Measurements from ENCODE around the gene TMEM95.
A peak's percentile ranks its signal among the peaks of the same experiment; 100 is the strongest.

The TMEM95 gene

DNA sequence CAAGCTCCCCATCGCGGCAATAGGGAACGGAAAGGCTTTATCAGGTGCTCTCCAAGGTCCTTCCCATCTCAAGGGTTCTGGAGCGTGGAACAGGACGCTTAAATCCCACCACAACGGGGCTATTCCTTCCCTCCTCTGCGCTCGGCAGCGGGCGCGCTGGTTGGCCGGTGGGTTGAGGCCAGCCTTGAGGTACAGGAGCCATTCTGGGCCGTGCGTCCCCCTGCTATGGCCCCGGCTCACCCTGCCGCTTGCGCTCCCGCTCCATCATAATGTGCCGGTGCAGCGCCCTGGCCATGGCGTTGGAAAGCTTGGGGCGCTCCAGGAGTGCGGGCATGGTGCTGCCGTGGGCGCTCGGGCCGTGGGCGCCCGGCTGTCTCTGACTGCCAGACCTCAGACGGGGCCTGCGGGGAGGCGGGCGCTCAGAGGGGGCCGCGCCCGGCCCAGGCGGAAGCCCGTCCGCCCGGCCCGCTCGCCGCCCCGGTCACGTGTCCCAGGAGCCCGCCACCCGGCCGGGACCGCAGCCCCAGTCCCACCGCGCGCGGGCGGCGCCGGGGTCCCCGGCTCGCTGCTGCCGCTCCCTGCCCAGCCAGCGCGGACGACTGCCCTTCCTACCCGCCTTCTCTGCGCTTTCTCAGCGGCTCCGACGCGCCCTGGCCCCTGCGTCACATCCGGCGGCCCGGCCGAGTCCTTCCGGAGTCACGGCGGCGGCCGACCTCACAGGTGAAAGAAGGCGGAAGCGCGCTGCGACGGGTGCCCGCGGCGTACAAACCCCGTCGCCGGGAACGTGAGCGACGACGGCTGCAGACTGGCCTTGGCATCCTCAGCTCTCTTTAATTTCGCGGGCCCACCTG lies 40.0 kb upstream of the TMEM95 start, which contains the start of gene GPS2:
Gene GPS2, minus strand, starts transcription at position 642 of the 851 bp plus-strand sequence. Its CDS starts 308 bp downstream, at position 334.
- peak within 1 kb of the TSS; percentile 86 for H3K27ac ChIP-seq (ENCODE audit: low read length)
- peaks cover 17 to 42% of the 10 kb centered on the region in 2 donors for H3K4me1 ChIP-seq (ENCODE audit: control insufficient read depth in 1 of 2, insufficient read depth in 2 of 2, low read length in 2 of 2)
- peak within 1 kb of the TSS; percentile 73 to 96 for H3K4me3 ChIP-seq (ENCODE audit: low read depth in 1 of 2, low read length in 2 of 2)
- no peaks in the 10 kb centered on the region for H3K9me3 ChIP-seq (ENCODE audit: control insufficient read depth in 1 of 2, low read length in 2 of 2)
- peaks cover 56 to 66% of the 10 kb centered on the region in 2 donors for H3K36me3 ChIP-seq (ENCODE audit: control insufficient read depth in 1 of 2, insufficient read depth in 2 of 2, low read length in 2 of 2)
- H3K27me3 ChIP-seq (ENCODE audit: low read depth, low read length) = no peaks in the 10 kb centered on the region

- no peaks in the 10 kb centered on the region for H3K27me3 ChIP-seq (ENCODE audit: low read depth, low read length)
- H3K27ac ChIP-seq (ENCODE audit: low read length) = peak overlapping the region; percentile 86
- H3K9me3 ChIP-seq (ENCODE audit: control insufficient read depth in 1 of 2, low read length in 2 of 2) = no peaks in the 10 kb centered on the region
- peak overlapping the region; percentile 65 to 96 for H3K4me3 ChIP-seq (ENCODE audit: low read depth in 1 of 2, low read length in 2 of 2)
- H3K4me1 ChIP-seq (ENCODE audit: control insufficient read depth in 1 of 2, insufficient read depth in 2 of 2, low read length in 2 of 2) = peaks cover 13 to 34% of the 10 kb centered on the region in 2 donors
- peaks cover 52 to 66% of the 10 kb centered on the region in 2 donors for H3K36me3 ChIP-seq (ENCODE audit: control insufficient read depth in 1 of 2, insufficient read depth in 2 of 2, low read length in 2 of 2)
Observed at GRCh38 chr17:7315570-7316235, 39.3 kb upstream of the TMEM95 start.

- H3K36me3 ChIP-seq (ENCODE audit: control insufficient read depth in 1 of 2, insufficient read depth in 2 of 2, low read length in 2 of 2) = peaks cover 55 to 66% of the 10 kb centered on the region in 2 donors
- no peak overlapping the region for H3K27ac ChIP-seq (ENCODE audit: low read length)
- no peak overlapping the region for H3K4me3 ChIP-seq (ENCODE audit: low read depth in 1 of 2, low read length in 2 of 2)
- H3K27me3 ChIP-seq (ENCODE audit: low read depth, low read length) = no peaks in the 10 kb centered on the region
- H3K4me1 ChIP-seq (ENCODE audit: control insufficient read depth in 1 of 2, insufficient read depth in 2 of 2, low read length in 2 of 2) = peaks cover 13 to 30% of the 10 kb centered on the region in 2 donors
- no peaks in the 10 kb centered on the region for H3K9me3 ChIP-seq (ENCODE audit: control insufficient read depth in 1 of 2, low read length in 2 of 2)
Observed at GRCh38 chr17:7317161-7317803, 37.7 kb upstream of the TMEM95 start.

DNA sequence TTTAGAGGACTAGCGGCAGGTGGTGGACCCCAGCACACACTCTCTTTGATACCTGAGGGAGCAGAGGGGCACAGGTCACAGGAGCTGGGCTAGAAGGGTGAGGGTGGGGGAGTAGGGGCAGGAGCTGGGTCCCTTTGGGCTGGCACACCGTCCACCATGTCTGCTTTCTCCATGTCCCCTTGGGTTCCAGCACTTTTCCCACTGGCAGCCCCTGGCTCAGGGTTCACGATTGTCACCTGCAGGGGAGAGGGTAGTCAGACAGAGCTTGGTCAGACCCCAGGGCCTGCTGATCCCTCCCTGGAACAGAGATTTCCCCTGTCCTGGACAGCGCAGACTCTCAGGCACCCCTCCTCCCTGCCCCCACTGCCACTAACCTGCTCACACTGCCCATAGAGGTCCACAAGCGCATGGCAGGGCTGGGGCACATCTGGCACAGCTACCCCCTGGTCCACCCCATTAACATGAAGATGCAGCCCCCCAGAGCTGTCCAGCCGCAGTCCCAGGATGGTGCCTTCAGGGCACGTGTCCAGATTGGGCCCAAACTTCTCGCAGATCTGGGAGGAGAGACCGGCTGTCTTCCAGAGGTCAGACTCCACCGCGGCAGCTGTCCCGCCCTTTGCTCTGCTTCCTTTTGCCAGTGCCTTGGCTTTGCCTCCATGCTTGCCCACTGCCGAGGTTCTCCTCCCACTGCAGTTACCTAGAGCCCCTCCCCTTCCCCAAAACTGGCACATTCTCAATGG lies 36.7 kb upstream of the TMEM95 start:
- no peaks in the 10 kb centered on the region for H3K9me3 ChIP-seq (ENCODE audit: control insufficient read depth in 1 of 2, low read length in 2 of 2)
- peaks cover 13 to 20% of the 10 kb centered on the region in 2 donors for H3K4me1 ChIP-seq (ENCODE audit: control insufficient read depth in 1 of 2, insufficient read depth in 2 of 2, low read length in 2 of 2)
- no peak overlapping the region for H3K27ac ChIP-seq (ENCODE audit: low read length)
- H3K27me3 ChIP-seq (ENCODE audit: low read depth, low read length) = no peaks in the 10 kb centered on the region
- H3K36me3 ChIP-seq (ENCODE audit: control insufficient read depth in 1 of 2, insufficient read depth in 2 of 2, low read length in 2 of 2) = peaks cover 55 to 66% of the 10 kb centered on the region in 2 donors
- no peak overlapping the region for H3K4me3 ChIP-seq (ENCODE audit: low read depth in 1 of 2, low read length in 2 of 2)

GRCh38 chr17:7321466-7321865 lies 33.5 kb upstream of the TMEM95 start:
- no peaks in the 10 kb centered on the region for H3K4me1 ChIP-seq (ENCODE audit: control insufficient read depth in 1 of 2, insufficient read depth in 2 of 2, low read length in 2 of 2)
- H3K9me3 ChIP-seq (ENCODE audit: control insufficient read depth in 1 of 2, low read length in 2 of 2) = no peaks in the 10 kb centered on the region
- H3K27me3 ChIP-seq (ENCODE audit: low read depth, low read length) = no peaks in the 10 kb centered on the region
- H3K27ac ChIP-seq (ENCODE audit: low read length) = no peak overlapping the region
- no peak overlapping the region for H3K4me3 ChIP-seq (ENCODE audit: low read depth in 1 of 2, low read length in 2 of 2)
- H3K36me3 ChIP-seq (ENCODE audit: control insufficient read depth in 1 of 2, insufficient read depth in 2 of 2, low read length in 2 of 2) = peaks cover 66 to 88% of the 10 kb centered on the region in 2 donors

- Histone ChIP-seq H3K4me3 (ENCODE audit: low read depth in 1 of 2, low read length in 2 of 2) (no peak overlapping the region), H3K36me3 (ENCODE audit: control insufficient read depth in 1 of 2, insufficient read depth in 2 of 2, low read length in 2 of 2) (peaks cover 60 to 83% of the 10 kb centered on the region in 2 donors), H3K9me3 (ENCODE audit: control insufficient read depth in 1 of 2, low read length in 2 of 2) (no peaks in the 10 kb centered on the region), H3K27me3 (ENCODE audit: low read depth, low read length) (no peaks in the 10 kb centered on the region), H3K27ac (ENCODE audit: low read length) (no peak overlapping the region), H3K4me1 (ENCODE audit: control insufficient read depth in 1 of 2, insufficient read depth in 2 of 2, low read length in 2 of 2) (no peaks in the 10 kb centered on the region)
Observed at GRCh38 chr17:7322520-7323194, 32.3 kb upstream of the TMEM95 start.

GRCh38 chr17:7323731-7324437 lies 31.1 kb upstream of the TMEM95 start:
- Histone ChIP-seq H3K27ac (ENCODE audit: low read length) (no peak overlapping the region), H3K4me3 (ENCODE audit: low read depth in 1 of 2, low read length in 2 of 2) (no peak overlapping the region), H3K36me3 (ENCODE audit: control insufficient read depth in 1 of 2, insufficient read depth in 2 of 2, low read length in 2 of 2) (peaks cover 49 to 71% of the 10 kb centered on the region in 2 donors), H3K4me1 (ENCODE audit: control insufficient read depth in 1 of 2, insufficient read depth in 2 of 2, low read length in 2 of 2) (peaks cover 8 to 11% of the 10 kb centered on the region in 2 donors), H3K27me3 (ENCODE audit: low read depth, low read length) (no peaks in the 10 kb centered on the region), H3K9me3 (ENCODE audit: control insufficient read depth in 1 of 2, low read length in 2 of 2) (no peaks in the 10 kb centered on the region)

DNA sequence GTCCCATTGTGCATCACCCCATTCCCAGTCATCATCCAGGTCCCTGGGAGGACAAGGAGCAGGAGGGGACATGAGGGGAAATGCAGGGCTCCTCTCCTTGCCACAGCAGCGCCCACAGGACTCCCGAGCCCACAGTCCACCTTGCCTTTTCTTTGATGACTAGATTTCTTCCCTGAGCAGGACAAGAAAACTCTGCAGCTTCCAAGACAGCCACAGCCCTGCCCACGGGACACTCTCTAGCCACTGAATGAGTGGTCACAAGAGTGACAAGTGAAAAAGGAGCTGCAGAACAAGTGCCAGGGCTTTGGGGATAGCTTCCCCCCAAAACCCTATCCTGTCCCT lies 30.5 kb upstream of the TMEM95 start:
- Histone ChIP-seq H3K36me3 (ENCODE audit: control insufficient read depth in 1 of 2, insufficient read depth in 2 of 2, low read length in 2 of 2) (peaks cover 47 to 68% of the 10 kb centered on the region in 2 donors), H3K27ac (ENCODE audit: low read length) (no peak overlapping the region), H3K4me3 (ENCODE audit: low read depth in 1 of 2, low read length in 2 of 2) (no peak overlapping the region)

GRCh38 chr17:7325031-7325528 lies 29.9 kb upstream of the TMEM95 start:
- H3K4me1 ChIP-seq (ENCODE audit: control insufficient read depth in 1 of 2, insufficient read depth in 2 of 2, low read length in 2 of 2) = peaks cover 8 to 13% of the 10 kb centered on the region in 2 donors
- no peak overlapping the region for H3K27ac ChIP-seq (ENCODE audit: low read length)
- H3K27me3 ChIP-seq (ENCODE audit: low read depth, low read length) = no peaks in the 10 kb centered on the region
- no peaks in the 10 kb centered on the region for H3K9me3 ChIP-seq (ENCODE audit: control insufficient read depth in 1 of 2, low read length in 2 of 2)
- H3K4me3 ChIP-seq (ENCODE audit: low read depth in 1 of 2, low read length in 2 of 2) = no peak overlapping the region
- H3K36me3 ChIP-seq (ENCODE audit: control insufficient read depth in 1 of 2, insufficient read depth in 2 of 2, low read length in 2 of 2) = peaks cover 47 to 65% of the 10 kb centered on the region in 2 donors

More for the DNA sequence above, 30.5 kb upstream of the TMEM95 start:
- no peaks in the 10 kb centered on the region for H3K27me3 ChIP-seq (ENCODE audit: low read depth, low read length)
- peaks cover 8 to 13% of the 10 kb centered on the region in 2 donors for H3K4me1 ChIP-seq (ENCODE audit: control insufficient read depth in 1 of 2, insufficient read depth in 2 of 2, low read length in 2 of 2)
- no peaks in the 10 kb centered on the region for H3K9me3 ChIP-seq (ENCODE audit: control insufficient read depth in 1 of 2, low read length in 2 of 2)

DNA sequence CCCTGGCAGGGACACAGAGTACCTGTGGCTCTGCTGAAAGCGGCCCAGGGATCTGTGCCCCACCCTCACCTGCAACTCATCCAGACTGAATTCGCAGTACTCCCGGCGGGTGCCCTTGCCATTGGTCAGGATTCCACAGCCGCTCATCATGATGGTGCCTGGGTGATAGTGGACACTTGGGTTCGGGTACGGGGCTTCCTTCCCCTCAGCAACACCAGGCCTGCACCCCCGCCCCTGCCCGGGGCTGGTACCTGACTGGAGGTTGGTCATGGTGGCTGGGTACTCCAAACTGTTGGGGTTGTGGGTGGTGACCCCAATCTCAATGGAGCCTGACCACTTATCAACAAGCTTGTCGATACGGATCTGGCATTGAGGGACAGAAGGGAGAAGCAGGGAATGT lies 28.8 kb upstream of the TMEM95 start:
- Histone ChIP-seq H3K9me3 (ENCODE audit: control insufficient read depth in 1 of 2, low read length in 2 of 2) (no peaks in the 10 kb centered on the region), H3K4me1 (ENCODE audit: control insufficient read depth in 1 of 2, insufficient read depth in 2 of 2, low read length in 2 of 2) (peaks cover 8 to 20% of the 10 kb centered on the region in 2 donors), H3K27ac (ENCODE audit: low read length) (no peak overlapping the region), H3K4me3 (ENCODE audit: low read depth in 1 of 2, low read length in 2 of 2) (no peak overlapping the region), H3K36me3 (ENCODE audit: control insufficient read depth in 1 of 2, insufficient read depth in 2 of 2, low read length in 2 of 2) (peaks cover 39 to 54% of the 10 kb centered on the region in 2 donors), H3K27me3 (ENCODE audit: low read depth, low read length) (no peaks in the 10 kb centered on the region)
